GM12878 (cell line): ENCODE data around the gene NIPA2. TPM values are rescaled to one million over a fixed set of nuclear protein-coding genes. Genes with fewer than 3 reads are reported as not detected.
"Not testable (repeated sequence)": the region's sequence is repeated elsewhere in the genome, so short reads cannot be mapped to it uniquely, and the experiment has no call there.

Experiments
- ATAC-seq: fragments of 200-7000 bp; cut with Tn5 transposase; 3 replicates; pipeline ENCODE4 v1.9.1; 2020; ENCODE audit warnings: mild to moderate bottlenecking, moderate library complexity
- BruUV-seq: library from RNA; stranded (reverse); fragments of 400-500 nt; replicated peaks from 2 replicates; lab custom pipeline; 2021; lab: Mats Ljungman, UMichigan
- CTCF ChIA-PET: fragments of 300-600 bp; sonication (Branson Sonifier 250); formaldehyde crosslinking; extraction: SDS; loops from one replicate; lab custom pipeline; 2021; ENCODE audit warnings: inconsistent platforms; lab: Yijun Ruan, JAX
- POLR2A ChIA-PET: fragments of 350-600 bp; formaldehyde crosslinking; extraction: SDS; loops from one replicate; lab custom pipeline; 2021; ENCODE audit warnings: inconsistent platforms; lab: Charles Lee
- RAD21 ChIA-PET: fragments of 300-600 bp; sonication (Branson Sonifier 250); formaldehyde crosslinking; loops from one replicate; lab custom pipeline; 2023; ENCODE audit warnings: antibody characterized with exemption; ENCODE audit not compliant: unreplicated experiment; lab: Charles Lee
- SMC1A ChIA-PET: fragments of 300-600 bp; sonication (Branson Sonifier 250); formaldehyde crosslinking; loops from one replicate; lab custom pipeline; 2023; ENCODE audit not compliant: unreplicated experiment, uncharacterized antibody; lab: Charles Lee
- DNase-seq: peaks from one replicate; pipeline ENCODE4 v3.0.0-alpha.2; 2011; ENCODE audit warnings: low read depth, low spot score
- FAIRE-seq: peaks from 3 replicates; lab custom pipeline; 2011; peaks lifted over from hg19 to GRCh38; lab: Jason Lieb, UNC
- H2AFZ ChIP-seq: 2 replicates; pipeline ENCODE4 v1.6.0; 2011; ENCODE audit warnings: low read depth, low read length, control low read depth; ENCODE audit not compliant: control insufficient read depth
- H3K27ac ChIP-seq: 2 replicates; pipeline ENCODE4 v1.5.1; 2011; ENCODE audit warnings: control low read depth; ENCODE audit not compliant: control insufficient read depth, insufficient read depth
- H3K27me3 ChIP-seq, 2 experiments: replicated peaks in 1 of 2; 2 replicates each; pipeline versions ENCODE4 v1.6.0 to v1.6.1; 2011; ENCODE audit warnings: low read length in 1 of 2; ENCODE audit not compliant: control insufficient read depth in 2 of 2, insufficient read depth in 2 of 2
- H3K36me3 ChIP-seq, 2 experiments: 2 replicates each; pipeline ENCODE4 v1.5.1; 2011; ENCODE audit warnings: low read length in 1 of 2; ENCODE audit not compliant: control insufficient read depth in 2 of 2, insufficient read depth in 2 of 2
- H3K4me1 ChIP-seq: 2 replicates; pipeline ENCODE4 v1.6.1; 2011; ENCODE audit warnings: mild to moderate bottlenecking, low read length, moderate library complexity, mixed read lengths; ENCODE audit not compliant: control insufficient read depth, insufficient read depth
- H3K4me2 ChIP-seq: 2 replicates; pipeline ENCODE4 v1.6.0; 2011; ENCODE audit warnings: control low read depth; ENCODE audit not compliant: control insufficient read depth, insufficient read depth
- H3K4me3 ChIP-seq: fragments of 200-600 bp; sonication (generic); 2 replicates; pipeline ENCODE4 v1.5.1; 2016
- H3K79me2 ChIP-seq: 2 replicates; pipeline ENCODE4 v1.6.0; 2011; ENCODE audit warnings: low read length; ENCODE audit not compliant: control insufficient read depth, insufficient read depth
- H3K9ac ChIP-seq: 2 replicates; pipeline ENCODE4 v1.8.0; 2011; ENCODE audit warnings: low read length, control low read depth, mixed read lengths; ENCODE audit not compliant: control insufficient read depth, insufficient read depth
- H3K9me3 ChIP-seq: replicated peaks from 3 replicates; pipeline ENCODE4 v1.5.1; 2011; ENCODE audit warnings: mild to moderate bottlenecking, low read length; ENCODE audit not compliant: control insufficient read depth, insufficient read depth
- H4K20me1 ChIP-seq: 2 replicates; pipeline ENCODE4 v1.6.0; 2011; ENCODE audit not compliant: control insufficient read depth, insufficient read depth
- BHLHE40 ChIP-seq, 2 experiments: fragments of 450-650 bp in 1 of 2; IDR thresholded peaks; 2 replicates each; pipeline ENCODE4 v1.6.1; 2011 to 2017; ENCODE audit warnings: low read depth in 2 of 2, borderline replicate concordance in 1 of 2, improper control_type of control experiment in 1 of 2, low read length in 1 of 2, mild to moderate bottlenecking in 1 of 2
- CUX1 ChIP-seq: IDR thresholded peaks from 2 replicates; pipeline ENCODE4 v1.6.1; 2012; ENCODE audit warnings: improper control_type of control experiment, low read depth, low read length; ENCODE audit not compliant: insufficient replicate concordance
- IRF5 ChIP-seq: fragments of 450-650 bp; IDR thresholded peaks from 2 replicates; pipeline ENCODE4 v1.6.1; 2017; ENCODE audit warnings: borderline replicate concordance
- SIX5 ChIP-seq: IDR thresholded peaks from 2 replicates; pipeline ENCODE4 v1.6.1; 2011; ENCODE audit warnings: mild to moderate bottlenecking, low read depth, low read length, moderate library complexity; ENCODE audit not compliant: severe bottlenecking
- SREBF2 ChIP-seq: IDR thresholded peaks from 2 replicates; pipeline ENCODE4 v1.6.1; 2012; ENCODE audit warnings: mild to moderate bottlenecking, low read length
- ZNF622 ChIP-seq: fragments of 450-650 bp; IDR thresholded peaks from 2 replicates; pipeline ENCODE4 v1.6.1; 2017; ENCODE audit warnings: mild to moderate bottlenecking, inconsistent platforms
- WGBS: methylation state at CpG from one replicate; pipeline ENCODE4 v1.1.6; 2016; ENCODE audit warnings: low lambda C conversion rate; ENCODE audit not compliant: insufficient replicate concordance, insufficient coverage; ENCODE audit errors: missing lambda C conversion rate; 5-methylcytosine and 5-hydroxymethylcytosine counted together
- in situ Hi-C: fragments of 300-500 bp; cut with MboI; formaldehyde crosslinking; loops from 9 replicates; pipeline ENCODE4 v1.14.3; 2018; ENCODE audit warnings: mixed read lengths
- intact Hi-C: fragments of 100-400 bp; cut with micrococcal nuclease; formaldehyde crosslinking; loops from one replicate; pipeline ENCODE4 v1.14.2; 2022; ENCODE audit not compliant: unreplicated experiment
- polyA plus RNA-seq, 11 experiments: library from polyadenylated mRNA; depleted of rRNA in 4 of 11; unstranded in 6 of 11; stranded (reverse) in 5 of 11; fragments of >200 nt; fragmentation: Nextera tagmentation in 4 of 11; fragmentation: Illumina TruSeq in 1 of 11; extraction: Ambion mirVana in 4 of 11; extraction: Trizol in 1 of 11; gene quantifications; 1 replicate in 1 of 11; 2 replicates in 10 of 11; pipeline versions ENCODE4 v1.2.1 to v1.2.3, GENCODE V29; 2011 to 2016; ENCODE audit warnings: inconsistent platforms in 2 of 11, missing spikeins in 2 of 11, low read depth in 1 of 11
- total RNA-seq, 4 experiments: library from RNA; depleted of rRNA in 3 of 4; stranded (reverse); fragments of >200 nt in 3 of 4; fragmentation: Illumina TruSeq in 1 of 4; extraction: Trizol in 1 of 4; gene quantifications; 2 replicates each; pipeline versions ENCODE4 v1.2.1 to v1.2.3, GENCODE V29; 2013 to 2021

Gene NIPA2
- total and polyA plus RNA-seq, 10 of the 15 experiments (the other 5 are each of a cell fraction or from before 2014, with no cell fraction given): 24.4 to 159 (median 96.5) TPM

- H2AFZ ChIP-seq, in situ Hi-C loops, DNase-seq, H3K27ac ChIP-seq, H3K9me3 ChIP-seq, H4K20me1 ChIP-seq, H3K9ac ChIP-seq, intact Hi-C loops, H3K27me3 ChIP-seq, H3K4me2 ChIP-seq, POLR2A ChIA-PET, H3K36me3 ChIP-seq, ATAC-seq, BruUV-seq, H3K4me3 ChIP-seq, FAIRE-seq: not testable (repeated sequence)
- CTCF ChIA-PET: interaction anchor here (0.8 kb wide), 1 partner anchor 23 kb away, joined by 4 read pairs; no protein-coding TSS in a partner anchor
- peaks cover 16% of the 10 kb centered on the region for H3K4me1 ChIP-seq
- RAD21 ChIA-PET: interaction anchor here (1.3 to 1.6 kb wide), 2 partner anchors 8 to 15 kb away, joined by 3 to 4 read pairs; no protein-coding TSS in a partner anchor
- SMC1A ChIA-PET: interaction anchor here (1.9 kb wide), 1 partner anchor 67 kb away, joined by 4 read pairs; no protein-coding TSS in a partner anchor
- WGBS: 92% methylated on average over 10 of the region's 10 CpGs
- peaks cover 46% of the 10 kb centered on the region for H3K79me2 ChIP-seq
Observed at GRCh38 chr15:22803006-22803405, 35.5 kb upstream of the NIPA2 start.

GRCh38 chr15:22806156-22806555, 32.3 kb upstream of the NIPA2 start:
- in situ Hi-C loops: no loop called here
- Histone ChIP-seq H3K9me3 (no peaks in the 10 kb centered on the region), H3K36me3 (peaks cover 3 to 7% of the 10 kb centered on the region in 2 experiments; a peak in 3 of 4 replicates), H3K4me2 (no peak overlapping the region), H3K4me1 (peaks cover 34% of the 10 kb centered on the region), H3K79me2 (peaks cover 46% of the 10 kb centered on the region), H3K4me3 (no peak overlapping the region), H3K27ac (no peak overlapping the region), H3K9ac (no peak overlapping the region), H3K27me3 (no peaks in the 10 kb centered on the region), H4K20me1 (no peaks in the 10 kb centered on the region), H2AFZ (no peak overlapping the region)
- ATAC-seq (no peak), DNase-seq (no peak), FAIRE-seq (no peak)
- WGBS: 82% methylated on average over 3 of the region's 11 CpGs
- BruUV-seq: no TSS peak
- ChIA-PET RAD21 (interaction anchor here (0.5 to 0.7 kb wide), 2 partner anchors 10 kb away, joined by 3 to 5 read pairs; no protein-coding TSS in a partner anchor), SMC1A (interaction anchor here (1.2 kb wide), 1 partner anchor 34 kb away, joined by 4 read pairs; no protein-coding TSS in a partner anchor), CTCF (no interaction called here), POLR2A (interaction anchor here (0.5 to 1.6 kb wide), 3 partner anchors 9 to 32 kb away, joined by 4 to 6 read pairs (median 5); no protein-coding TSS in a partner anchor)
- intact Hi-C loops: no loop called here
- TF ChIP-seq CUX1 (no peak), SIX5 (no peak), IRF5 (no peak), ZNF622 (no peak), BHLHE40 (IDR thresholded peaks at IDR 0.05; ENCODE audit: borderline replicate concordance in 1 of 2, low read depth in 2 of 2, low read length in 1 of 2) (no peak), SREBF2 (no peak)
